Measurements from ENCODE around the gene SGCA. TPM values are rescaled to one million over a fixed set of nuclear protein-coding genes. Genes with fewer than 3 reads are reported as not detected.

SGCA gene
- total and polyA plus RNA-seq, 2 of the 8 experiments (the other 6 are each of a cell fraction or from before 2014, with no cell fraction given), result 0.12 TPM; not detected in 1

GRCh38 chr17:50117202-50118051, 48.4 kb upstream of the SGCA start (continued):
- TF ChIP-seq SIN3A (conservative IDR thresholded peaks at IDR 0.05 in 1 of 2, IDR thresholded peaks at IDR 0.05 in 1 of 2; ENCODE audit: low read depth in 1 of 2, low read length in 2 of 2) (peak in 1 of 2 experiments; percentile 70; a peak in 2 of 4 replicates), PHF8 (conservative IDR thresholded peaks at IDR 0.05; ENCODE audit: low read depth, low read length) (peak; percentile 45; the same call in 1 of the 2 replicates), SIX5 (IDR thresholded peaks at IDR 0.05; ENCODE audit: low read depth, low read length) (no peak), RFX5 (IDR thresholded peaks at IDR 0.05; ENCODE audit: borderline replicate concordance, low read depth, low read length) (no peak), RXRA (IDR thresholded peaks at IDR 0.05; ENCODE audit: insufficient read depth, low read depth, low read length) (no peak), TCF12 (IDR thresholded peaks at IDR 0.05; ENCODE audit: low read depth, low read length) (no peak), EP300 (IDR thresholded peaks at IDR 0.05; ENCODE audit: borderline replicate concordance in 1 of 2, low read depth in 2 of 2, low read length in 2 of 2) (0 out of 3 replicates have a peak, but pooled peaks of 1 of the 2 experiments have one; percentile 23), SUZ12 (IDR thresholded peaks at IDR 0.05; ENCODE audit: low read length) (no peak), RAD21 (IDR thresholded peaks at IDR 0.05 in 1 of 2, conservative IDR thresholded peaks at IDR 0.05 in 1 of 2; ENCODE audit: low read depth in 2 of 2, low read length in 2 of 2) (peak; percentile 28 to 62), CTBP2 (IDR thresholded peaks at IDR 0.05; ENCODE audit: borderline replicate concordance, insufficient read depth, insufficient read length, low read length) (peak; percentile 66), RBBP5 (IDR thresholded peaks at IDR 0.05; ENCODE audit: borderline replicate concordance, low read depth, low read length) (no peak; the same call in 1 of the 2 replicates), KDM1A (IDR thresholded peaks at IDR 0.05; ENCODE audit: borderline replicate concordance, low read length) (peak; percentile 50)
